Measurements from ENCODE around the gene ATL2.
"Not testable (repeated sequence)": the region's sequence is repeated elsewhere in the genome, so short reads cannot be mapped to it uniquely, and the experiment has no call there.

The ATL2 gene

GRCh38 chr2:38323623-38324022 lies 53.5 kb downstream of the ATL2 start:
- DNase-seq, result no peak

- DNase-seq, result no peak
Measured at GRCh38 chr2:38322224-38322914, 54.7 kb downstream of the ATL2 start.

DNA sequence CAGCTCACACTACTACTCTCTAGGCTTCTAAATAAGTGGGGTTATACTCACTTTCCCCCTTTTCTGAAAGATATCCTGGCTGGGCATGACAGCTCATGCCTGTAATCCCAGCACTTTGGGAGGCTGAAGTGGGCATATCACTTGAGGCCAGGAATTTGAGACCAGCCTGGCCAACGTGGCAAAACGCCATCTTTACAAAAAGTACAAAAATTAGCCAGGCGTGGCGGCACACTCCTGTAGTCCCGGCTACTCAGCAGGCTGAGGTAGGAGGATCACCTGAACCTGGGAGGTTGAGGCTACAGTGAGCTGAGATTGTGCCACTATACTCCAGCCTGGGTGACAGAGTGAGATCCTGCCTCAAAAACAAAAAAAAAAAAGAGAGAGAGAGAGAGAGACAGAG lies 57.8 kb downstream of the ATL2 start:
- DNase-seq, result not testable (repeated sequence)

DNA sequence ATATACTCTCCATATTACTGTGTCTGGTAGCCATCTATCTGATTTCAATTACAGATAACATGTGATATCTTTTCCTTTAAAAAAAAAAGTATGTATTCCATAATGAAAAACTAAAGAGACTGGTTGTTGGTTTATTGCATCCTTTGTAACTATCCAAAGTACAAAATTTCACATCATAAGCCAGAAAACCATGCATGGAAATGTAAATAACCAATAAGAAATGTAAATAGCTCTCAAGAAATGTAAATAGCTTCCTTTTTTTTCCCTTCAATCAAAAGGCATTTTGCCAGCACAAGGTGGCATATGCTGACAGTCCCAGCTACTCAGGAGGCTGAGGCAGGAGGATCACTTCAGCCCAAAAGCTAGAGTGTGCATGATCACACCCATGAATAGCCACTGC lies 59.3 kb downstream of the ATL2 start:
- DNase-seq, result no peak

GRCh38 chr2:38315707-38316333 lies 61.3 kb downstream of the ATL2 start:
- peak; percentile 60 for DNase-seq

DNA sequence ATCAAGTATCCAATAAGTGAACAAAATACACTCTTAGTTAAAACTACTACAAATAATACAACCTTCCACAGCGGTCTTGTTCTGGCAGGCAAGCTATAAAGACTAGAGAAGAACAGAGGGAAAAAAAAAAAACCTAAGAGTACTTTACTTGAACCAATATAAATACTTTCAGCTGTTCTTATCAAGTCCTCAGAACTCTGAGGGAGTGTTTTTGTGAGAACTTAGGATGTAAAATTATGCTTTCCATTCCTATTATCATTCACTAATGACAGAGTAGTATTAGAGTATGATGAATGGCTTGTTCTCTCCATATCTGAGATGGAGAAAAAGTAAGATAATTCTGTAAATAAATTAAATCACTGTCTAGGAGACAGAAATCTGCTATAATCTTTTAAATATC lies 68.3 kb downstream of the ATL2 start:
- DNase-seq, result no peak

- no peak for DNase-seq
Measured at GRCh38 chr2:38301969-38302702, 74.9 kb downstream of the ATL2 start.

GRCh38 chr2:38301340-38301968 lies 75.6 kb downstream of the ATL2 start:
- DNase-seq, result no peak

- DNase-seq, result no peak
Measured at GRCh38 chr2:38298539-38298938, 78.5 kb downstream of the ATL2 start.

DNA sequence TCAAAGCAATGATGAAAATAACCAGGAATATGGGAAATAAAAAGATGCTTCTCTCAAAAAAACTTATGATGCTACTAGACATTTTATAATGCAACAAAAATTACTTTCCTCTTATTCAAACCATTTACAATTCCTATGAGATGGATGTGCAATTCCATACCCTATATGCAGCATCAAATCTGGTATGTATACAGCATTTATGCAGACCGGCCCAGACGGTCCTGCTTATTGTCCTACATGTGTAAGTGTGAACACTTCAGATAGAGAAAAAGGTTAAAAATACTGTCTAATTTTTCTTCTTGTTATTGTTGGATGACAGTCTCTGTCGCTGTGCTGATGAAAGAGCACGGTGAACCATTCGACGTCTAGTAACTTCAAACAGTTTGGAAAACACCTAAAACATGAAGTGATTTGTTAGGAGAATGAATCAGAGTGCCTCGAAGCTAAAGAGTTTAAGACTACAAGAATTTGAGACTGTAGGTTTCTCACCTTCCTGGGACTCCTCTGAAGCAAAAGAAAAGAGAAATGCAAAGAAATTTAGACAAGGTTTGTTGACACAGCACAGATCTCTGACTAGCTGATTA lies 80.8 kb downstream of the ATL2 start:
- no peak for DNase-seq

- DNase-seq, result no peak
Measured at GRCh38 chr2:38294597-38294996, 82.5 kb downstream of the ATL2 start.

DNA sequence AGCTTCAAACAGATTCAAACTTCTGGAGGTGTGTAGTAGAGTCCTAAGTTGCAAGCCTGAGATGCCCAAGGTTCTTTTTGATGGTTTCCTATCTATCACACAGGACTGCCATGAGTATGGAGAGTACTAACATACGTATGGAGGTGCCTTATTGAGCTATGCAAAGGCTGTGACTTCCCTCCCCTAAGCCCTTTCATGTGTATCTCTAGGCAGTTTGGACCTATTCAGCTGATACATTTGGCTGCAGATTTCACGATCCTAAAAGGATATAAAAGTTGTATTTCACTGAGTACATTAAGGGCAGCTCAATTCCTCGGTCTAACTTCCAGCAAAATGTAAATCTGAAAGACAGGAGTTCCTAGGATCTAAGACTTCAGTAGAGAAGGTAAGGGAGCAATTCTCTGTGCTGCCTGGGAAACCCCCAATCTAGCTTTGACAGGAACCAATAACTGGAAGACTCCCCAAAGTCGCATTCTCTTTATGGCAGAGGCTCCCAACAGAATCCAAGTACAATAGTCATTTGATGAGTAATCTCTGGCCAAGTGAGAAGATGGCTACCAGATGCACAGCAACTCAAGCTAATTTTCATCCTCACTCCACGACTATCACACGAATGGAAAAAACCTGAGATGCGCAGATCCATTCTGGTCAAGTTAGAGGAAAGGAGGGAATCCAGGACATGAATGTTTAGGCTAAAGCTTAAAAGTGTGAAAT lies 83.8 kb downstream of the ATL2 start:
- peak; percentile 25 for DNase-seq

DNA sequence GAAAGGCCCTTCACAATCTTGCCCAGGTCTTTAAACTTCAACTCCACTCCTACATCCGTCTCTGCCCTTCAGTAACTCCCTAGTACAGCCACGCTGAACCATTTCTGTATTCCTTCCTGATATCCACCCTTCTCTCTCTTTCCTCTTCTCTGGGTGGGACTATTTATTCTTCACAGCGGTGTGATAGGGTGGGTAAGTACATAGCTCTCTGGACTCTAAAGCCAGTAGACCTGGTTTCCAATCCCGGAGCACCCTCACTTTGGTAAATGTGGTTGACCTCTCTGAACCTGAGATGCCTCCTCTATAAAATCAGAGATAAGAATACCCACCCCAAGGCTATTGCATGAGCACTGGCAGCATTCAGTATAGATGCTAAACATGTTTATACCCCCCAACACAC lies 86.7 kb downstream of the ATL2 start:
- no peak for DNase-seq

- no peak for DNase-seq
Measured at GRCh38 chr2:38284971-38285370, 92.1 kb downstream of the ATL2 start.

- no peak for DNase-seq
Measured at GRCh38 chr2:38281095-38281742, 95.9 kb downstream of the ATL2 start.

DNA sequence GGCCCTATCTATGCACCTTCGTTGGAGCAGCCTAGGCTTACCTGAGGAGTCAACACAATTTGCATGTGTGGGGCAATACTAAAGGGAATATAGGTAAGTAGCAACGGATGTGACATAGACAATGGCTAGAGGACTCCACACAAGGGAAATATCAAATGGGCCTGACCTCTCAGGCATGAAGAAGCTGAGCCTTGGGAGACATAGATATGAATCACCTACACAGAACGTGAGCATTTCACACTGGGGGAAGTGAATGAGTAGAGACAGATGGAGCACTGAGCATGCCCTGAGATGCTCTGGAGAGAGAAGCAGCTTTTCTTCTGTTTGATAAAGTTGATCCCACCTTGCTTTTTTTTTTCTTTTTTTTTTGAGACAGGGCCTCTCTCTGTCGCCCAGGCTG lies 97.9 kb downstream of the ATL2 start:
- peak; percentile 42 for DNase-seq

- DNase-seq, result not testable (repeated sequence)
Measured at GRCh38 chr2:38278117-38278438, 99.0 kb downstream of the ATL2 start.

DNA sequence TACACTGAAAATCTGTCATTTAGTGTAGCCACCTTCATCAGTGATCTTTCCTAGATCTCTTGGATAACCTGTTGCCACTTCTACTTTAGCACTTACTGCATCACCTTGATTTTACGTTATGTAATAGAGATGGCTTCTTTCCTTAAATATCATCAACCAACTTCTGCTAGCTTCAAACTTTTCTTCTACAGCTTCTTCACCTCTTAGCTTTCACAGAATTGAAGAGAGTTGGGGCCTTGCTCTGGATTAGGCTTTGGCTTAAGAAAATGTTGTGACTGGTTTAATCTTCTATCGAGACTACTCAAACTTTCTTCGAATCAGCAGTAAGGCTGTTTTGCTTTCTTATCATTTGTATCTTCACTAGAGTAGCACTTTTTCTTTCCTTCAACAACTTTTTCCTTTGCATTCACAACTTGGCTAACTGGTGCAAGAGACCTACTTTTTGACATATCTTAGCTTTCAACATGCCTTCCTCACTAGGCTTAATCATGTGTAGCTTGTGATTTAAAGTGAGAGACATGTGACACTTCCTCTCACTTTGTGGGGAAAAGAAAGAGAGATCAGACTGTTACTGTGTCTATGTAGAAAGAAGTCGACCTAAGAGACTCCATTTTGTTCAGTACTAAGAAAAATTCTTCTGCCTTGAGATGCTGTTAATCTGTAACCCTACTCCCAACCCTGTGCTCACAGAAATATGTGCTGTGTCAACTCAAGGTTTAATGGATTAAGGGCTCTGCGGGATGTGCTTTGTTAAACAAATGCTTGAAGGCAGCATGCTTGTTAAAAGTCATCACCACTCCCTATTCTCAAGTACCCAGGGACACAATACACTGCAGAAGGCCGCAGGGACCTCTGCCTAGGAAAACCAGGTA lies 99.6 kb downstream of the ATL2 start:
- peak; percentile 40 for DNase-seq

GRCh38 chr2:38274286-38275276 lies 102.5 kb downstream of the ATL2 start:
- peak; percentile 82 for DNase-seq

DNA sequence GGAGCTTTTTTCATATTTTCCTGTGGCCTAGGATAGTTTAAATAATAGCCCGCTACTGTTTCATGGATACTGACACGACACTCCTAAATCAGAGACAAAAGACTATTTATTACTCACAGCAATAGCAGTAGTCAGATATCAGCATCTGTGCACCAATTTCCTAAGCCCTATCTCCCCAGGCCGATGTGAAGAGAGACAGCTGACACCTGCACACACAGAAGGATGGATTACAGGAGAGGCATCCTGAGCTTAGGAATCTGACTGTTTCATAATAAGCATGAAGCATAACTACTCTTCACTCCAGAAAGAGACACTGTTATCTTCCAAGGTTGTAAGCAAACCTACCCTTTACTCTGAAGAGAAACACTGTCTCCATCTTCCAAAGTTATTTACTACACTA lies 105.4 kb downstream of the ATL2 start:
- DNase-seq, result no peak

Measured in fibroblast of skin of abdomen (primary cell).